ENCODE results near the gene KDR.

Gene KDR

GRCh38 chr4:55122235-55122634 is 3.2 kb downstream of the KDR start:
- Histone ChIP-seq H3K9me3 (ENCODE audit: control insufficient read depth in 1 of 2, low read length in 2 of 2) (no peaks in the 10 kb centered on the region), H3K36me3 (ENCODE audit: control insufficient read depth in 1 of 2, insufficient read depth in 2 of 2, low read length in 2 of 2) (no peaks in the 10 kb centered on the region), H3K27ac (ENCODE audit: low read length) (no peak overlapping the region), H3K4me3 (ENCODE audit: low read depth in 1 of 2, low read length in 2 of 2) (no peak overlapping the region), H3K4me1 (ENCODE audit: control insufficient read depth in 1 of 2, insufficient read depth in 2 of 2, low read length in 2 of 2) (peaks cover 0 to 18% of the 10 kb centered on the region in 2 donors), H3K27me3 (ENCODE audit: low read depth, low read length) (peaks cover 19% of the 10 kb centered on the region)

GRCh38 chr4:55121246-55121645 is 4.1 kb downstream of the KDR start:
- Histone ChIP-seq H3K27ac (ENCODE audit: low read length) (no peak overlapping the region), H3K36me3 (ENCODE audit: control insufficient read depth in 1 of 2, insufficient read depth in 2 of 2, low read length in 2 of 2) (no peaks in the 10 kb centered on the region), H3K9me3 (ENCODE audit: control insufficient read depth in 1 of 2, low read length in 2 of 2) (no peaks in the 10 kb centered on the region), H3K4me3 (ENCODE audit: low read depth in 1 of 2, low read length in 2 of 2) (no peak overlapping the region), H3K27me3 (ENCODE audit: low read depth, low read length) (peaks cover 17% of the 10 kb centered on the region), H3K4me1 (ENCODE audit: control insufficient read depth in 1 of 2, insufficient read depth in 2 of 2, low read length in 2 of 2) (peaks cover 0 to 16% of the 10 kb centered on the region in 2 donors)

GRCh38 chr4:55118397-55118796 is 7.0 kb downstream of the KDR start:
- Histone ChIP-seq H3K36me3 (ENCODE audit: control insufficient read depth in 1 of 2, insufficient read depth in 2 of 2, low read length in 2 of 2) (no peaks in the 10 kb centered on the region), H3K27ac (ENCODE audit: low read length) (no peak overlapping the region), H3K4me3 (ENCODE audit: low read depth in 1 of 2, low read length in 2 of 2) (no peak overlapping the region), H3K9me3 (ENCODE audit: control insufficient read depth in 1 of 2, low read length in 2 of 2) (no peaks in the 10 kb centered on the region), H3K27me3 (ENCODE audit: low read depth, low read length) (no peaks in the 10 kb centered on the region), H3K4me1 (ENCODE audit: control insufficient read depth in 1 of 2, insufficient read depth in 2 of 2, low read length in 2 of 2) (no peaks in the 10 kb centered on the region)

- Histone ChIP-seq H3K9me3 (ENCODE audit: control insufficient read depth in 1 of 2, low read length in 2 of 2) (no peaks in the 10 kb centered on the region), H3K4me3 (ENCODE audit: low read depth in 1 of 2, low read length in 2 of 2) (no peak overlapping the region), H3K4me1 (ENCODE audit: control insufficient read depth in 1 of 2, insufficient read depth in 2 of 2, low read length in 2 of 2) (no peaks in the 10 kb centered on the region), H3K36me3 (ENCODE audit: control insufficient read depth in 1 of 2, insufficient read depth in 2 of 2, low read length in 2 of 2) (no peaks in the 10 kb centered on the region), H3K27ac (ENCODE audit: low read length) (no peak overlapping the region), H3K27me3 (ENCODE audit: low read depth, low read length) (no peaks in the 10 kb centered on the region)
These were observed 7.9 kb downstream of the KDR start for GRCh38 chr4:55117511-55117910.

GRCh38 chr4:55116450-55116849 is 8.9 kb downstream of the KDR start:
- no peaks in the 10 kb centered on the region for H3K9me3 ChIP-seq (ENCODE audit: control insufficient read depth in 1 of 2, low read length in 2 of 2)
- H3K36me3 ChIP-seq (ENCODE audit: control insufficient read depth in 1 of 2, insufficient read depth in 2 of 2, low read length in 2 of 2) = no peaks in the 10 kb centered on the region
- H3K4me1 ChIP-seq (ENCODE audit: control insufficient read depth in 1 of 2, insufficient read depth in 2 of 2, low read length in 2 of 2) = no peaks in the 10 kb centered on the region
- no peak overlapping the region for H3K27ac ChIP-seq (ENCODE audit: low read length)
- H3K4me3 ChIP-seq (ENCODE audit: low read depth in 1 of 2, low read length in 2 of 2) = no peak overlapping the region
- no peaks in the 10 kb centered on the region for H3K27me3 ChIP-seq (ENCODE audit: low read depth, low read length)

- no peaks in the 10 kb centered on the region for H3K4me1 ChIP-seq (ENCODE audit: control insufficient read depth in 1 of 2, insufficient read depth in 2 of 2, low read length in 2 of 2)
- H3K4me3 ChIP-seq (ENCODE audit: low read depth in 1 of 2, low read length in 2 of 2) = no peak overlapping the region
- no peaks in the 10 kb centered on the region for H3K9me3 ChIP-seq (ENCODE audit: control insufficient read depth in 1 of 2, low read length in 2 of 2)
- no peak overlapping the region for H3K27ac ChIP-seq (ENCODE audit: low read length)
- no peaks in the 10 kb centered on the region for H3K36me3 ChIP-seq (ENCODE audit: control insufficient read depth in 1 of 2, insufficient read depth in 2 of 2, low read length in 2 of 2)
- no peaks in the 10 kb centered on the region for H3K27me3 ChIP-seq (ENCODE audit: low read depth, low read length)
These were observed 13.8 kb downstream of the KDR start for GRCh38 chr4:55111601-55112000.

- H3K36me3 ChIP-seq (ENCODE audit: control insufficient read depth in 1 of 2, insufficient read depth in 2 of 2, low read length in 2 of 2) = no peaks in the 10 kb centered on the region
These were observed 15.3 kb downstream of the KDR start for GRCh38 chr4:55110131-55110530.

GRCh38 chr4:55107054-55107453 is 18.3 kb downstream of the KDR start:
- H3K27me3 ChIP-seq (ENCODE audit: low read depth, low read length) = no peaks in the 10 kb centered on the region
- H3K36me3 ChIP-seq (ENCODE audit: control insufficient read depth in 1 of 2, insufficient read depth in 2 of 2, low read length in 2 of 2) = no peaks in the 10 kb centered on the region
- no peak overlapping the region for H3K4me3 ChIP-seq (ENCODE audit: low read depth in 1 of 2, low read length in 2 of 2)
- H3K9me3 ChIP-seq (ENCODE audit: control insufficient read depth in 1 of 2, low read length in 2 of 2) = no peaks in the 10 kb centered on the region
- H3K4me1 ChIP-seq (ENCODE audit: control insufficient read depth in 1 of 2, insufficient read depth in 2 of 2, low read length in 2 of 2) = no peaks in the 10 kb centered on the region
- H3K27ac ChIP-seq (ENCODE audit: low read length) = no peak overlapping the region

More at GRCh38 chr4:55110131-55110530, 15.3 kb downstream of the KDR start:
- Histone ChIP-seq H3K27ac (ENCODE audit: low read length) (no peak overlapping the region), H3K4me1 (ENCODE audit: control insufficient read depth in 1 of 2, insufficient read depth in 2 of 2, low read length in 2 of 2) (no peaks in the 10 kb centered on the region), H3K4me3 (ENCODE audit: low read depth in 1 of 2, low read length in 2 of 2) (no peak overlapping the region), H3K9me3 (ENCODE audit: control insufficient read depth in 1 of 2, low read length in 2 of 2) (no peaks in the 10 kb centered on the region), H3K27me3 (ENCODE audit: low read depth, low read length) (no peaks in the 10 kb centered on the region)

GRCh38 chr4:55103224-55103623 is 22.2 kb downstream of the KDR start:
- Histone ChIP-seq H3K4me3 (ENCODE audit: low read depth in 1 of 2, low read length in 2 of 2) (no peak overlapping the region), H3K4me1 (ENCODE audit: control insufficient read depth in 1 of 2, insufficient read depth in 2 of 2, low read length in 2 of 2) (no peaks in the 10 kb centered on the region), H3K9me3 (ENCODE audit: control insufficient read depth in 1 of 2, low read length in 2 of 2) (no peaks in the 10 kb centered on the region), H3K27ac (ENCODE audit: low read length) (no peak overlapping the region), H3K27me3 (ENCODE audit: low read depth, low read length) (no peaks in the 10 kb centered on the region), H3K36me3 (ENCODE audit: control insufficient read depth in 1 of 2, insufficient read depth in 2 of 2, low read length in 2 of 2) (no peaks in the 10 kb centered on the region)

- no peaks in the 10 kb centered on the region for H3K36me3 ChIP-seq (ENCODE audit: control insufficient read depth in 1 of 2, insufficient read depth in 2 of 2, low read length in 2 of 2)
- H3K4me1 ChIP-seq (ENCODE audit: control insufficient read depth in 1 of 2, insufficient read depth in 2 of 2, low read length in 2 of 2) = no peaks in the 10 kb centered on the region
- no peak overlapping the region for H3K4me3 ChIP-seq (ENCODE audit: low read depth in 1 of 2, low read length in 2 of 2)
- H3K27me3 ChIP-seq (ENCODE audit: low read depth, low read length) = no peaks in the 10 kb centered on the region
- no peaks in the 10 kb centered on the region for H3K9me3 ChIP-seq (ENCODE audit: control insufficient read depth in 1 of 2, low read length in 2 of 2)
- no peak overlapping the region for H3K27ac ChIP-seq (ENCODE audit: low read length)
These were observed 25.6 kb downstream of the KDR start for GRCh38 chr4:55099816-55100215.

- H3K27ac ChIP-seq (ENCODE audit: low read length) = no peak overlapping the region
- no peaks in the 10 kb centered on the region for H3K9me3 ChIP-seq (ENCODE audit: control insufficient read depth in 1 of 2, low read length in 2 of 2)
- H3K36me3 ChIP-seq (ENCODE audit: control insufficient read depth in 1 of 2, insufficient read depth in 2 of 2, low read length in 2 of 2) = no peaks in the 10 kb centered on the region
- H3K27me3 ChIP-seq (ENCODE audit: low read depth, low read length) = no peaks in the 10 kb centered on the region
- no peak overlapping the region for H3K4me3 ChIP-seq (ENCODE audit: low read depth in 1 of 2, low read length in 2 of 2)
- H3K4me1 ChIP-seq (ENCODE audit: control insufficient read depth in 1 of 2, insufficient read depth in 2 of 2, low read length in 2 of 2) = no peaks in the 10 kb centered on the region
These were observed 26.8 kb downstream of the KDR start for GRCh38 chr4:55098456-55099204.

GRCh38 chr4:55096619-55097018 is 28.8 kb downstream of the KDR start:
- H3K9me3 ChIP-seq (ENCODE audit: control insufficient read depth in 1 of 2, low read length in 2 of 2) = no peaks in the 10 kb centered on the region
- no peak overlapping the region for H3K4me3 ChIP-seq (ENCODE audit: low read depth in 1 of 2, low read length in 2 of 2)
- no peaks in the 10 kb centered on the region for H3K4me1 ChIP-seq (ENCODE audit: control insufficient read depth in 1 of 2, insufficient read depth in 2 of 2, low read length in 2 of 2)
- H3K27me3 ChIP-seq (ENCODE audit: low read depth, low read length) = no peaks in the 10 kb centered on the region
- H3K36me3 ChIP-seq (ENCODE audit: control insufficient read depth in 1 of 2, insufficient read depth in 2 of 2, low read length in 2 of 2) = no peaks in the 10 kb centered on the region
- H3K27ac ChIP-seq (ENCODE audit: low read length) = no peak overlapping the region

Data from muscle layer of duodenum (tissue), 2 donors.